HG03520 (cell line): ENCODE measurements around the gene VPS26C.

Experiments
- ATAC-seq: cut with Tn5 transposase; IDR thresholded peaks from one replicate; pipeline ENCODE4 v1.9.1; 2021; ENCODE audit warnings: mild to moderate bottlenecking, moderate library complexity; ENCODE audit not compliant: unreplicated experiment

VPS26C gene

GRCh38 chr21:37206496-37206895 is 60.6 kb downstream of the VPS26C start:
- ATAC-seq = no peak

GRCh38 chr21:37204580-37204979 is 62.6 kb downstream of the VPS26C start:
- no peak for ATAC-seq

- ATAC-seq = no peak
Observed at GRCh38 chr21:37202221-37203110, 64.7 kb downstream of the VPS26C start.

GRCh38 chr21:37200641-37201480 is 66.3 kb downstream of the VPS26C start:
- no peak for ATAC-seq

GRCh38 chr21:37199057-37199924 is 67.8 kb downstream of the VPS26C start:
- no peak for ATAC-seq

GRCh38 chr21:37197746-37198145 is 69.4 kb downstream of the VPS26C start:
- ATAC-seq = no peak

- ATAC-seq = no peak
Observed at GRCh38 chr21:37196847-37197246, 70.3 kb downstream of the VPS26C start.

- ATAC-seq = no peak
Observed at GRCh38 chr21:37195610-37196009, 71.5 kb downstream of the VPS26C start.

- no peak for ATAC-seq
Observed at GRCh38 chr21:37195059-37195458, 72.1 kb downstream of the VPS26C start.

GRCh38 chr21:37193676-37194075 is 73.5 kb downstream of the VPS26C start:
- no peak for ATAC-seq

GRCh38 chr21:37193006-37193405 is 74.1 kb downstream of the VPS26C start:
- no peak for ATAC-seq

- no peak for ATAC-seq
Observed at GRCh38 chr21:37192019-37192418, 75.1 kb downstream of the VPS26C start.

GRCh38 chr21:37188825-37189224 is 78.3 kb downstream of the VPS26C start:
- ATAC-seq = no peak

GRCh38 chr21:37186983-37187382 is 80.2 kb downstream of the VPS26C start:
- no peak for ATAC-seq

GRCh38 chr21:37184784-37185593 is 82.1 kb downstream of the VPS26C start:
- ATAC-seq = no peak

GRCh38 chr21:37183749-37184148 is 83.4 kb downstream of the VPS26C start:
- ATAC-seq = no peak

- ATAC-seq = no peak
Observed at GRCh38 chr21:37182222-37182621, 84.9 kb downstream of the VPS26C start.

- ATAC-seq = no peak
Observed at GRCh38 chr21:37181059-37181458, 86.1 kb downstream of the VPS26C start.

GRCh38 chr21:37176716-37177115 is 90.4 kb downstream of the VPS26C start:
- ATAC-seq = no peak
